Naive thymus-derived CD4-positive, alpha-beta T cell (primary cell): Measurements from ENCODE around the gene MAN2C1. TPM values are rescaled to one million over a fixed set of nuclear protein-coding genes. Genes with fewer than 3 reads are reported as not detected.

Experiments
- ATAC-seq: fragments of 150-1000 bp; cut with Tn5 transposase; 2 replicates; pipeline ENCODE4 v1.10.0; 2021; ENCODE audit warnings: mild to moderate bottlenecking, moderate library complexity
- CTCF ChIA-PET: fragments of 350-600 bp; sonication (Branson Sonifier 250); formaldehyde crosslinking; loops from one replicate; lab custom pipeline; 2021; ENCODE audit warnings: antibody characterized with exemption; lab: Charles Lee
- POLR2A ChIA-PET: fragments of 350-600 bp; sonication (Branson Sonifier 250); formaldehyde crosslinking; loops from one replicate; lab custom pipeline; 2021; ENCODE audit warnings: antibody characterized with exemption, inconsistent platforms; lab: Charles Lee
- DNase-seq, 9 donors: peaks; one replicate each; pipeline versions ENCODE4 v3.0.0 to v3.0.0-alpha.2; 2020 to 2022; ENCODE audit warnings: mixed read lengths in 1 of 9
- H3K27ac ChIP-seq: one replicate; pipeline ENCODE4 v1.7.0; 2013; ENCODE audit warnings: mild to moderate bottlenecking, low read depth, low read length, moderate library complexity
- H3K27me3 ChIP-seq, 2 donors: one replicate each; pipeline ENCODE4 v1.7.0; 2013; ENCODE audit warnings: low read length in 2 of 2, mild to moderate bottlenecking in 2 of 2, moderate library complexity in 2 of 2; ENCODE audit not compliant: control insufficient read depth in 2 of 2, insufficient read depth in 2 of 2
- H3K36me3 ChIP-seq, 3 experiments: 1 replicate in 2 of 3; 2 replicates in 1 of 3; pipeline ENCODE4 v1.7.0; 2013; ENCODE audit warnings: low read length in 3 of 3, mild to moderate bottlenecking in 3 of 3, moderate library complexity in 1 of 3; ENCODE audit not compliant: insufficient read depth in 3 of 3, control insufficient read depth in 2 of 3
- H3K4me1 ChIP-seq, 2 donors: one replicate each; pipeline ENCODE4 v1.7.0; 2013; ENCODE audit warnings: low read length in 2 of 2, mild to moderate bottlenecking in 2 of 2, moderate library complexity in 1 of 2; ENCODE audit not compliant: control insufficient read depth in 2 of 2, insufficient read depth in 2 of 2
- H3K4me3 ChIP-seq: 2 replicates; pipeline ENCODE4 v1.7.0; 2013; ENCODE audit warnings: mild to moderate bottlenecking, low read length
- H3K9me3 ChIP-seq, 3 experiments: 1 replicate in 2 of 3; 2 replicates in 1 of 3; pipeline ENCODE4 v1.7.0; 2013; ENCODE audit warnings: low read length in 3 of 3; ENCODE audit not compliant: control insufficient read depth in 2 of 3
- H3K27ac Mint-ChIP-seq, 9 donors: one replicate each; pipeline ENCODE4 v1.8.0; 2020 to 2022; ENCODE audit warnings: mixed read lengths in 9 of 9, mild to moderate bottlenecking in 8 of 9, moderate library complexity in 5 of 9, inconsistent platforms in 2 of 9
- H3K27me3 Mint-ChIP-seq, 5 donors: one replicate each; pipeline ENCODE4 v1.8.0; 2021 to 2022; ENCODE audit warnings: mixed read lengths in 5 of 5, mild to moderate bottlenecking in 1 of 5
- H3K36me3 Mint-ChIP-seq, 5 donors: one replicate each; pipeline ENCODE4 v1.8.0; 2020 to 2022; ENCODE audit warnings: mixed read lengths in 5 of 5, mild to moderate bottlenecking in 3 of 5, inconsistent platforms in 1 of 5
- H3K4me1 Mint-ChIP-seq, 7 donors: one replicate each; pipeline ENCODE4 v1.8.0; 2020 to 2022; ENCODE audit warnings: mixed read lengths in 7 of 7, mild to moderate bottlenecking in 3 of 7, inconsistent platforms in 1 of 7
- H3K4me3 Mint-ChIP-seq, 10 donors: one replicate each; pipeline ENCODE4 v1.8.0; 2020 to 2022; ENCODE audit warnings: mild to moderate bottlenecking in 10 of 10, mixed read lengths in 10 of 10, moderate library complexity in 6 of 10, inconsistent platforms in 2 of 10
- H3K9me3 Mint-ChIP-seq, 11 donors: one replicate each; pipeline ENCODE4 v1.8.0; 2020 to 2022; ENCODE audit warnings: mixed read lengths in 11 of 11, mild to moderate bottlenecking in 4 of 11, inconsistent platforms in 1 of 11, moderate library complexity in 1 of 11
- intact Hi-C, 2 donors: fragments of 100-400 bp; cut with micrococcal nuclease; formaldehyde crosslinking; loops; one replicate each; pipeline ENCODE4 v1.15.1; 2023
- polyA plus RNA-seq, 2 donors: library from polyadenylated mRNA; unstranded; fragments of 300-500 nt; fragmentation: Illumina TruSeq; gene quantifications; one replicate each; pipeline ENCODE4 v1.2.3, GENCODE V29; 2021
- total RNA-seq, 6 experiments: library from RNA in 5 of 6; stranded (reverse) in 5 of 6; gene quantifications; 1 replicate in 5 of 6; 2 replicates in 1 of 6; pipeline ENCODE4 v1.2.3 and lab custom pipeline; 2021 to 2026

The MAN2C1 gene
- total and polyA plus RNA-seq, 7 experiments from 2014 or later: 26.7 to 557 (median 439) TPM

DNA sequence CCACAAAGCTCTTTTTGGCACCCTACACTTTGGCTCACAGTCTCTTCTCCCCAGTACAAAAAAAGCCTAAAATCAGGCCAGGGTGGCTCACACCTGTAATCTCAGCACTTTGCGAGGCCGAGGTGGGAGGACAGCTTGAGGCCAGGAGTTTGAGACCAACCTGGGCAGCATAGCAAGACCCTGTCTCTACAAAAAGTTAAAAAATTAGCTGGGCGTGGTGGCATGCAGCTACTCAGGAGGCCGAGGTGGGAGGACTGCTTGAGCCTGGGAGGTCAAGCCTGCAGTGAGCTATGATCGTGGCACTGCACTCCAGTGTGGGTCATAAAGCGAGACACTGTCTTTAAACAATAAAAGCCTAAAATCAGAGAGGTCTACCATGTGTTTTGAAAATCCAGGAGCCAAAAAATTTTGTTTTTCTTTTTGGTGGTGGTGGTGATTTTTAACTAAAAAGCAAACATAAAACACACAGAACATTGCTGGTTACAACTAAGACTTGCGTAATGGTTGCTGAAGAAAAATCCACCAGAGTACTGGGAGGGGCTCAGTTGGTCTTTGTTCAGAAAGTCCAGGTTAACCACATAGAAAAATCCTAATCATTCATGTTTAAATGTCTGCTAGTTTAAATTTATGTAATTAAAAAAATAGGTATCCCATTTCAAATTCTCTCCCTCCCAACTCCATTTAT is 1.6 kb upstream of the MAN2C1 start:
- Histone ChIP-seq H3K27ac (peak overlapping the region; percentile 44), H3K9me3 (no peaks in the 10 kb centered on the region), H3K27me3 (no peaks in the 10 kb centered on the region), H3K36me3 (peaks cover 16 to 63% (median 18%) of the 10 kb centered on the region in 3 experiments), H3K4me1 (peaks cover 11 to 15% of the 10 kb centered on the region in 2 donors), H3K4me3 (no peak overlapping the region)
- Mint-ChIP-seq H3K9me3 (peaks cover 0 to 2% (median 0%) of the 10 kb centered on the region in 11 donors), H3K4me1 (peaks cover 15 to 34% (median 28%) of the 10 kb centered on the region in 7 donors), H3K27me3 (no peaks in the 10 kb centered on the region), H3K27ac (peak overlapping the region; percentile 90 to 97 (median 94)), H3K36me3 (peaks cover 5 to 31% (median 13%) of the 10 kb centered on the region in 5 donors), H3K4me3 (peak overlapping the region; percentile 88 to 94 (median 92))
- intact Hi-C loops: loop anchor here (2.0 to 10.0 kb wide), 4 partner anchors 19 to 347 kb away; partner anchors contain the start of genes C15orf39 (in 1 of the 2), PPCDC (in 1 of the 2) and PTPN9 (in 1 of the 2)
- DNase-seq (no peak), ATAC-seq (no peak)
- POLR2A ChIA-PET: interaction anchor here (0.6 to 6.3 kb wide), 9 partner anchors 8 to 565 kb away, joined by 3 to 94 read pairs (median 8); partner anchors contain the start of genes IMP3 and NEIL1
- CTCF ChIA-PET: interaction anchor here (0.7 to 3.2 kb wide), 3 partner anchors 83 to 467 kb away, joined by 3 to 30 read pairs (median 4); partner anchors contain the start of gene SIN3A

GRCh38 chr15:75368689-75369239 is 357 bp upstream of the MAN2C1 start:
- Mint-ChIP-seq H3K36me3 (peaks cover 0 to 22% (median 4%) of the 10 kb centered on the region in 5 donors), H3K9me3 (peaks cover 0 to 2% (median 0%) of the 10 kb centered on the region in 11 donors), H3K4me1 (peaks cover 8 to 28% (median 24%) of the 10 kb centered on the region in 7 donors), H3K27ac (peak overlapping the region; percentile 90 to 97 (median 94)), H3K27me3 (no peaks in the 10 kb centered on the region), H3K4me3 (peak overlapping the region; percentile 88 to 94 (median 92))
- ChIA-PET CTCF (interaction anchor here (0.6 to 3.6 kb wide), 16 partner anchors 10 to 279 kb away, joined by 3 to 57 read pairs (median 6); partner anchors contain the start of genes COMMD4, IMP3, NEIL1 and PTPN9), POLR2A (interaction anchor here (0.8 to 6.3 kb wide), 23 partner anchors 9 to 754 kb away, joined by 3 to 133 read pairs (median 7); partner anchors contain the start of genes COMMD4, IMP3, NEIL1 and PPCDC)
- Histone ChIP-seq H3K4me3 (peak overlapping the region; percentile 75), H3K4me1 (peaks cover 11 to 15% of the 10 kb centered on the region in 2 donors), H3K36me3 (peaks cover 12 to 63% (median 21%) of the 10 kb centered on the region in 3 experiments), H3K27me3 (no peaks in the 10 kb centered on the region), H3K9me3 (no peaks in the 10 kb centered on the region), H3K27ac (peak overlapping the region; percentile 93)
- intact Hi-C loops: loop anchor here (1.0 to 10.0 kb wide), 11 partner anchors 18 to 346 kb away; partner anchors contain the start of genes IMP3 (in 2 of the 2), PTPN9 (in 2 of the 2), SIN3A (in 2 of the 2) and SNUPN (in 2 of the 2)
- ATAC-seq (no peak), DNase-seq (peak in 3 of 9 donors; percentile 15 to 35 (median 29))

DNA sequence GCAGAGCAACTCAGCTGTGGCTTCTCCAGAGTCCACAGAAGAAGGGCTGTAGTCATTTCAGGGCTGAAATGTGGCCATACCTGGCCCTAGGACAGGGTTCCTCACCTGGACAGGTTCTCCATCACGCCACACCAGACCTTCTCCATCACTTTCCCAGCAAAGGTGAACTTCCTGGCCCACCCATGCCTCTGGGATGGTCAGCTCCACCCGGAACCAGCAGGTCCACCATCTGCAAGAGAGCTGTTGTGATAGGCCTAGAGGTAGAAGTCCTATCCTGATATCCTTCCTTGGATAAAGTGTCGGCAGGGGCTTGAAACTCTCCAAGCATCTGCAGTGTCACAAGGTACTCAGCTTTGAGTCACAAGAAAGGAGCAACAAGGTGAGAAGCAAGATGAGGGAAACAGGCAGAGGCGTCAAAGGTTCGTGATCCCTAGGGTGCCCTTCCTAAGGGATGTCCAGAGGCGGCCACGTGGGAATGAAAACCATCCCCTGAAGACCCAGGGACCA is 948 bp downstream of the MAN2C1 start:
- intact Hi-C loops: loop anchor here (1.0 to 10.0 kb wide), 4 partner anchors 15 to 316 kb away; partner anchors contain the start of genes C15orf39 (in 1 of the 2) and PTPN9 (in 1 of the 2)
- H3K36me3 ChIP-seq: peaks cover 12 to 64% (median 21%) of the 10 kb centered on the region in 3 experiments
- ATAC-seq (no peak), DNase-seq (no peak)
- no peaks in the 10 kb centered on the region for H3K9me3 ChIP-seq
- CTCF ChIA-PET: interaction anchor here (0.5 to 3.6 kb wide), 24 partner anchors 11 to 338 kb away, joined by 3 to 57 read pairs (median 5); partner anchors contain the start of genes COMMD4, IMP3, NEIL1 and SIN3A
- Mint-ChIP-seq H3K4me1 (peaks cover 8 to 28% (median 24%) of the 10 kb centered on the region in 7 donors), H3K27me3 (no peaks in the 10 kb centered on the region), H3K9me3 (peaks cover 0 to 2% (median 0%) of the 10 kb centered on the region in 11 donors), H3K27ac (peak overlapping the region; percentile 65 to 97 (median 92)), H3K4me3 (peak overlapping the region; percentile 75 to 94 (median 91)), H3K36me3 (peaks cover 0 to 12% (median 4%) of the 10 kb centered on the region in 5 donors)
- peaks cover 11 to 15% of the 10 kb centered on the region in 2 donors for H3K4me1 ChIP-seq
- no peaks in the 10 kb centered on the region for H3K27me3 ChIP-seq
- POLR2A ChIA-PET: interaction anchor here (0.7 to 6.3 kb wide), 30 partner anchors 8 to 827 kb away, joined by 3 to 133 read pairs (median 4); partner anchors contain the start of genes ARID3B, C15orf39, COMMD4 and COX5A
- H3K4me3 ChIP-seq: peak overlapping the region; percentile 75
- H3K27ac ChIP-seq: peak overlapping the region; percentile 93

GRCh38 chr15:75367006-75367405 is 1.4 kb downstream of the MAN2C1 start:
- ChIA-PET POLR2A (interaction anchor here (0.9 to 6.3 kb wide), 14 partner anchors 13 to 372 kb away, joined by 3 to 133 read pairs (median 10); partner anchors contain the start of genes C15orf39, COMMD4, IMP3 and NEIL1), CTCF (interaction anchor here (0.6 to 3.6 kb wide), 10 partner anchors 11 to 281 kb away, joined by 3 to 57 read pairs (median 6); partner anchors contain the start of genes IMP3, NEIL1, SIN3A and SNX33)
- Mint-ChIP-seq H3K4me3 (peak overlapping the region; percentile 25 to 94 (median 90)), H3K27me3 (no peaks in the 10 kb centered on the region), H3K9me3 (peaks cover 0 to 2% (median 0%) of the 10 kb centered on the region in 11 donors), H3K27ac (peak overlapping the region; percentile 72 to 95 (median 91)), H3K36me3 (peaks cover 0 to 12% (median 4%) of the 10 kb centered on the region in 5 donors), H3K4me1 (peaks cover 8 to 28% (median 24%) of the 10 kb centered on the region in 7 donors)
- ATAC-seq: no peak
- Histone ChIP-seq H3K9me3 (no peaks in the 10 kb centered on the region), H3K27me3 (no peaks in the 10 kb centered on the region), H3K27ac (peak overlapping the region; percentile 93), H3K4me1 (peaks cover 11 to 15% of the 10 kb centered on the region in 2 donors), H3K4me3 (no peak overlapping the region), H3K36me3 (peaks cover 12 to 66% (median 20%) of the 10 kb centered on the region in 3 experiments)
- DNase-seq: no peak
- intact Hi-C loops: loop anchor here (1.0 to 10.0 kb wide), 4 partner anchors 16 to 316 kb away; partner anchors contain the start of genes C15orf39 (in 1 of the 2) and PTPN9 (in 1 of the 2)

GRCh38 chr15:75366163-75366562 is 2.2 kb downstream of the MAN2C1 start:
- Histone ChIP-seq H3K9me3 (no peaks in the 10 kb centered on the region), H3K4me1 (peaks cover 11 to 15% of the 10 kb centered on the region in 2 donors), H3K27me3 (no peaks in the 10 kb centered on the region), H3K27ac (peak overlapping the region; percentile 26), H3K36me3 (peaks cover 12 to 66% (median 12%) of the 10 kb centered on the region in 3 experiments), H3K4me3 (no peak overlapping the region)
- CTCF ChIA-PET: interaction anchor here (3.6 kb wide), 1 partner anchor 275 kb away, joined by 57 read pairs; the partner anchor contains the start of gene IMP3
- no peak for ATAC-seq
- Mint-ChIP-seq H3K36me3 (peaks cover 0 to 7% (median 3%) of the 10 kb centered on the region in 5 donors), H3K4me1 (peaks cover 8 to 28% (median 24%) of the 10 kb centered on the region in 7 donors), H3K9me3 (peaks cover 0 to 2% (median 0%) of the 10 kb centered on the region in 11 donors), H3K27ac (peak overlapping the region in 1 of 9 donors; percentile 41), H3K4me3 (peak overlapping the region in 1 of 10 donors; percentile 45), H3K27me3 (no peaks in the 10 kb centered on the region)
- no peak for DNase-seq
- POLR2A ChIA-PET: interaction anchor here (0.7 to 4.6 kb wide), 4 partner anchors 12 to 825 kb away, joined by 4 to 83 read pairs (median 38); partner anchors contain the start of genes ARID3B, IMP3 and SNUPN
- intact Hi-C loops: loop anchor here (2.0 to 10.0 kb wide), 3 partner anchors 17 to 209 kb away; partner anchors contain the start of genes C15orf39 (in 1 of the 2) and PTPN9 (in 1 of the 2)
